GM19372 (cell line): ENCODE results near the gene PRDX5.

Source experiments
- ATAC-seq: cut with Tn5 transposase; IDR thresholded peaks from one replicate; pipeline ENCODE4 v1.9.1; 2021; ENCODE audit warnings: mild to moderate bottlenecking, low read depth, moderate library complexity; ENCODE audit not compliant: unreplicated experiment

Gene PRDX5

DNA sequence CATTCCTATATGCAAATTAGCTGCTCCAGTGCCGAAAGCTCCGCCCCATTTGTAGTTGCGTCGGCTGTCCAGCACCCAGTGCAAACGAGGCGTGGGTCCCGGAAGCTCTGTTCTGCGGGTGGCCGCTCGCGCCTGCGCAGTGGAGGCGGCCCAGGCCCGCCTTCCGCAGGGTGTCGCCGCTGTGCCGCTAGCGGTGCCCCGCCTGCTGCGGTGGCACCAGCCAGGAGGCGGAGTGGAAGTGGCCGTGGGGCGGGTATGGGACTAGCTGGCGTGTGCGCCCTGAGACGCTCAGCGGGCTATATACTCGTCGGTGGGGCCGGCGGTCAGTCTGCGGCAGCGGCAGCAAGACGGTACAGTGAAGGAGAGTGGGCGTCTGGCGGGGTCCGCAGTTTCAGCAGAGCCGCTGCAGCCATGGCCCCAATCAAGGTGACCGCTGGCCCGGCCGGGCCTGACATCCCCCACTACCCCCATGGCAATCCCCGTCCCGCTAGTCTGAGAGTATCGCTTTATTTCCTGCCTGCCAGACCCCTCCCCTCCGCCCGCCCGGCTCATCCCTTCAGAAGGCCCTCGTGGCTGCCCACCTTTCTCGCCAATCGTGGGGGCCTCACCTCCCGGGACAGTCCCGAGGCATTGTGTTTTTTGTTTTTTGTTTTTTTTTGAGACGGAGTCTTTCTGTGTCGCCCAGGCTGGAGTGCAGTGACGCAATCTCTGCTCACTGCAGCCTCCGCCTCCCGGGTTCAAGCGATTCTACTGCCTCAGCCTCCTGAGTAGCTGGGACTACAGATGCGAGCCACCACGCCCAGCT lies at the start of gene PRDX5:
Gene PRDX5 (plus strand): TSS at position 161 of the 805 bp plus-strand sequence. CDS start 95 bp downstream, at position 256.
- ATAC-seq = peak; percentile 75

- ATAC-seq = peak; percentile 3
Measured at GRCh38 chr11:64268893-64269539, 48.9 kb upstream of the PRDX5 start.

GRCh38 chr11:64269540-64270220 lies 48.2 kb upstream of the PRDX5 start:
- peak; percentile 64 for ATAC-seq

- ATAC-seq = no peak
Measured at GRCh38 chr11:64275031-64275800, 42.7 kb upstream of the PRDX5 start.

GRCh38 chr11:64275841-64276240 lies 42.1 kb upstream of the PRDX5 start:
- no peak for ATAC-seq

DNA sequence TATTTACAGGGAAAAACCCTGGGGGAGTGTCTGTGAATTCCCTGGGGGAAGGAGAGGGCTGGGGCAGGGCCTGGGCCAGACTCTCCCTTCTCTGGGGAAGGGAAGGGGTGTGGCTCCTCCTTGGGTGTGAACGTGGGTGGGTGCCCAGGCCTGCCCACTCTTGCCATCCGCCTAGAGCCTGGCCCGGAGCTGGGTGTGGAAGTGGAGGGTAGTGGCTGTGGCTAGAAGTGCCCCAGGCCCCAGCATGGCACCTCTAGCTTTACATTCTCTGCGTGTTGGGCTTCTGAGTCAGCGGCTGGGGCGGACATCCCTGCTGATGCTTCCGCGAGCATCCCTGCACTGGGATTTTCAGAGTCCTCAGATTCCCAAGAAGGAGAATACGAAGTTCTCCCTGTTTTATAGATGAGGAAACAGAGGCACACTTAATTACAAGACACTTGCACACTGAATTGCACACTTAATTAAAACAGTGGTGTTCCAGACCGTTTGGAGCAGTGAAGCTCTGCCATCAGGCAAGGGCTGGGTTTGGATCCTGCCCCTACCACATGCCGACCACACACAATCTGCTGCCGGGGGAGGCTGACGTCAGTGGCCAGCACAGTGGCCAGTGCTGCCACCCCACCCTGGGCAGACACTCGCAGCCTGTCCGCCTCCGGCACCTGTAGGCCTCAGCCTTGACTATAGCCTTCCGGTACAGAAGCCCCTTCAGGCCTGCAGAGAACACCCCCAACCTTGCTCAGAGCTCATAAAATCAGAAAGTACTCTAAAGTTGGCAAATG lies 41.1 kb upstream of the PRDX5 start:
- ATAC-seq = no peak

DNA sequence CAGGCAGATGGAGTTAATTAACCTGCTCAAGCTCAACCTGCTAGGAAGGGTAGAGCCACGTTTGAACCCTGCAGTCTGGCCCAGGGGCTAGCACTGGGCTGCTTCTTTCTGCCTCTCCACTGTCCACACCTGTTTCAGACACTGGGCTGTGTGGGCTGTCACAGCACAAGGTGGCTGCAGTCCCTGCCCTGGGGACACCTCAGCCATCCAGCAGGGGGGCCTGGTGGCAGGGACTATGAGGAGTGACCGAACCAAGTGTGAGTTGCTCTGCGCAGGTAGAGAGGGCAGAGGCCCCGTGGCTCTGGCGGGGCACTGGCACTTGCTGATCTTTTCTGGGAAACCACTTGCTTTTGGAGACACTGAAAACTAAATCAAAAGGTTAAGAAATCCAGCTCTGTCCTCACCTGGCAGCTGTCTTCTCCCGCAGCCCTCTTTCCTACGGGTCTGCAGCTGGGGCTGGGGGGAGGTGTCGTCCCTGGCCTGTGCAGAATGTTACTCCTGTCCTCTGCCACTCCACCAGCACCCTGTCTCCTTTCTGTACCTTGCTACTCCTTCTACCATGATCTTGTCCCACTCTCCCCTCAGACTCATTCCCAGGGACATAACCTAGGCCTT lies 39.2 kb upstream of the PRDX5 start:
- ATAC-seq = no peak

DNA sequence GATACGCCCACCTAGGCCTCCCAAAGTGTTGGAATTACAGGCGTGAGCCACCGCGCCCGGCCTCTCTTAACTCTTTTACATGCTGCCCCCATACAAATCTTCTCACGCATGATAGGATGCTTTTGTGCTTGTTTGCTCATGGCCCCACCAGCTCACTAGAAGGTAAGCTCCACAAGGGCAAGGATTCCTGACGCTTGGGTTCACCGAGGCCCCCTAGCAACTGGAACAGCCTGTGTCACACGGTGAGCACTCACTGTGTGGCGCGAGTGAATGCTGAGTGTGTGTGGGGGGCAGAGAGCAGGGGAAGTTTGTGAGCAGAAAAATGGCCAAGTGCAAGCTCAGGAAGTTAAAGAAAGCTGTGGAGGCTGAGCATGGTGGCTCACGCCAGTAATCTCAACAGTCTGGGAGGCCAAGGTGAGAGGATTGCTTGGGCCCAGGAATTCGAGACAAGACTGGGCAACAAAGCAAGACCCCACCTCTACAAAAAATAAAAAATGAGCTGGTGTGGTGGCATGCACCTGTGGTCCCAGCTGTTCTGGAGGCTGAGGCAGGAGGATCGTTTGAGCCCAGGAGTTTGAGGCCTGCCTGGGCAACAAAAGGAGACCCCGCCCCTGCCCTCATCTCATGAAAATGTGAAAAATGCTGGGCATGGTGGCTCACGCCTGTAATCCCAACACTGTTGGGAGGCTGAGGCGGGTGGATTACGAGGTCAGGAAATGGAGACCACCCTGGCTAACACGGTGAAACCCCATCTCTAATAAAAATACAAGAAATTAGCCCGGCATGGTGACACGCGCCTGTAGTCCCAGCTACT lies 35.8 kb upstream of the PRDX5 start:
- ATAC-seq = no peak

DNA sequence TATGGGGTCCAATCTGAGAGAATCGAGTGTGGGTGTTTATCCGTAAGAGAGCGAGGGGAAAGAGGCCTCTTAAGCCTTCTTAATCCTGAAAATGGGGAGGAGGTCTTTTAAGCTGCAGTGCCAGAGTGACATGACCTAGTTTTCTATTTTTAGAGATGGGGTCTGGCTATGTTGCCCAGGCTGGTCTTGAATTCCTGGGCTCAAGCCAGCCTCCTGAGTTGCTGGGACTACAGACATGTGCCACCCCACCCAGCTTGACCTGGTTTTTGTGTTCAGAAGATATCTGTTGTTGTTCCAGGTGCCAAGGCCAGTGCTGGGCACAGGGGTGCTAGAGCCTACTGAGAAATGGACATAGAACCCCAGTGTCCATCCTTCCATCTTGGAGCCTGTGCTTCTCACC lies 34.8 kb upstream of the PRDX5 start:
- ATAC-seq = no peak

DNA sequence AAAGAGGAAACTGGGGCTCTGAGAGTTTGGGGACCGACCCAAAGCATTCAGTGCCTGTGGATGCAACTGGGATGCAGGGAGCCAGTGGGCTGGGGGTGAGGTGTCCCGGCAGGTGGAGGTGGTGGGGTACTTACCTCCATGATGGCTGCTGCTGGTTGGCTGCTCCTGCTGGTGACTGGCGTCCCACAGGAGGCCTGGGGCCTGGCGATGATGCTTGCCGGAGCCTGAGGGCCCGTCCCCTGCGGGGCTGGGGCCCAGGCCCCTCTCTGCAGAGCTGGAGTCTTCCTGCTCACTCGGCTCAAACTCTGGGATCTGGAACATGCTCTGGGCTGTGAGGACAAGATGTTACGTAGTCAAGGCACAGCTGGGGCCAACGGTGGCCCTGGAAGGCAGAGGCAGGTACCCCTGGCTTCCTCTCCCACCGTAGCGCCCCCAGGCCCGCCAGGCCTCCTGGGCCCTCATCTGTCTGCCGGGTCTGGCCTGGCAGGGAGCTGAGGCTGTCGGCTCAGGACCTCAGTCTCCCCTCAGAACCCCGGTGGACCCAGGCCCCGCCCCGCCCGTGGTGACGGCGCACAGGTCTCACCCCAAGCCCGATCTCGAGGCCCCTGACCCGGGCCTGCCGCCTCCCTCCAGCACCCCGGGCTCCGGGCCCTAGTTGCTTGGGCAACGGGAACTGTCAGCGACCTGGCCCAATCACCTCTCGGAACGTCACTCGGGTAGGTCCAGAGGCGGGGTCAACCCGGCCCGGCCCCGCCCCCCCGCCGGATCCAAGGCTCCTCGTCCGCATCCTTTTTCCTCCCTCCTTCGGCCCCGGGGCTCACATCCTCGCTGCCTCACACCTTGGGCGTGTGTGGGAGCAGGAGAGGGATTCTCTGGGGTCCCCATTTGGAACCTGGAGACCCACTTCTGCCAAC lies 33.6 kb upstream of the PRDX5 start, which contains the start of gene BAD:
Gene BAD (minus strand): TSS at position 618 of the 914 bp plus-strand sequence. CDS start 297 bp downstream, at position 321.
- peak; percentile 66 for ATAC-seq

GRCh38 chr11:64284962-64285884 lies 32.7 kb upstream of the PRDX5 start, which contains the start of gene GPR137:
GPR137 (plus strand) TSS chr11:64285848; CDS start chr11:64286525, 677 bp downstream.
- peak; percentile 60 for ATAC-seq

DNA sequence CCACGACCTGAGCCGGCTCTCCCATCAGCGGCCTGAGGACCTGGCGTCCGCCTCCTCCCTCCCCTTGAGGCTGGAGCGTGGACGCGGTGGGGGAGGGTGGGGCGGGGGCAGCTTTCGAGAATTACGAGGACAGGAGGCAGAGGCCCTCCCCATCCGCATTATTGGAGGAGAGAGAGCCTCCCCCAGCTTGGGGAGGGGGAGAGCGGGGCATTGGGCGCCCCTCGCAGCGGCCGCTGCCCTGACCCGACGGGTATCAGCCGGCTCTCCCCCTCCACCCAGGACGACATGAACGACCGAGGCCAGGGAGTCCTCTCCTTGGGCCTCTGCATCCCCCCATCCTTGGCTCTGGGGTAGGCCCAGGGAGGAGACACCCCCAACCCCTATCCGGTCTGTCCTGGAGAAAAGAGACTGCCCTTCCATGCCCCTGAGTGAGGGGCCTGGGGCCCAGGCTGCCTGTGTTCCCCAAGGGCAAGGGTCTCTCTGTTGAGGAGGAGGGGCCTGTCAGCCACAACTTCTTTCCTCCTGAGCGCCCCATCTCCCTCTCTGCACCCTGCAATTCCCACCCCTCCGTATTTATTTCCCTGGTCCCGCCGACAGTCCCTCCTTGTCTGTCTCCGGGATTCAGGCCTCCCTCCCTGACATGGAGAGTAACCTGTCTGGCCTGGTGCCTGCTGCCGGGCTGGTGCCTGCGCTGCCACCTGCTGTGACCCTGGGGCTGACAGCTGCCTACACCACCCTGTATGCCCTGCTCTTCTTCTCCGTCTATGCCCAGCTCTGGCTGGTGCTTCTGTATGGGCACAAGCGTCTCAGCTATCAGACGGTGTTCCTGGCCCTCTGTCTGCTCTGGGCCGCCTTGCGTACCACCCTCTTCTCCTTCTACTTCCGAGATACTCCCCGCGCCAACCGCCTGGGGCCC lies 31.8 kb upstream of the PRDX5 start:
- no peak for ATAC-seq

GRCh38 chr11:64286801-64287159 lies 31.1 kb upstream of the PRDX5 start:
- ATAC-seq = no peak

DNA sequence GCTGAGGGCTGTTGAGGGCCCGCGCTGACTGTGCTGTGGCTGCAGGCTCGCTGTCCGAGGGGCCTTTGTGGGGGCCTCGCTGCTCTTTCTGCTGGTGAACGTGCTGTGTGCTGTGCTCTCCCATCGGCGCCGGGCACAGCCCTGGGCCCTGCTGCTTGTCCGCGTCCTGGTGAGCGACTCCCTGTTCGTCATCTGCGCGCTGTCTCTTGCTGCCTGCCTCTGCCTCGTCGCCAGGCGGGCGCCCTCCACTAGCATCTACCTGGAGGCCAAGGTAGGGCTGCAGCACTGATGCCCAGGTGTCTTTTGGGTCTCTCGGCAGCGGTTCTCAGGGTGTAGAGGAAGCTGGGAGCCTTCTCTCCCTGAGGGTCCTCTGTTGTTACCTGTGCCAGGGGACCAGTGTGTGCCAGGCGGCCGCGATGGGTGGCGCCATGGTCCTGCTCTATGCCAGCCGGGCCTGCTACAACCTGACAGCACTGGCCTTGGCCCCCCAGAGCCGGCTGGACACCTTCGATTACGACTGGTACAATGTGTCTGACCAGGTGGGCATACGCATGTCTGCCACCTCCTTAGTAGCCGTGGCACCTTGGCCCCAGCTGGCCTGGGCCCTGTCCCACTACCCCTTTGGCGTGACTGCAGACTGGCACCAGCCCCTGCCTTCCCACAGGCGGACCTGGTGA lies 30.1 kb upstream of the PRDX5 start:
- no peak for ATAC-seq

GRCh38 chr11:64288353-64288750 lies 29.6 kb upstream of the PRDX5 start:
- no peak for ATAC-seq
